ENCODE data around the gene MAGEA10.
"Not testable (repeated sequence)": the region's sequence is repeated elsewhere in the genome, so short reads cannot be mapped to it uniquely, and the experiment has no call there.

The MAGEA10 gene

GRCh38 chrX:152138388-152138784 is at the start of gene MAGEA10:
MAGEA10 (minus strand) TSS chrX:152138577; CDS start chrX:152135620, 2,957 bp downstream.
- DNase-seq: no peak

- DNase-seq: no peak
Measured at GRCh38 chrX:152177497-152178269, 39.3 kb upstream of the MAGEA10 start.

GRCh38 chrX:152177052-152177451 is 38.7 kb upstream of the MAGEA10 start:
- DNase-seq: no peak

GRCh38 chrX:152175892-152176291 is 37.5 kb upstream of the MAGEA10 start:
- DNase-seq: not testable (repeated sequence)

- not testable (repeated sequence) for DNase-seq
Measured at GRCh38 chrX:152173923-152174322, 35.5 kb upstream of the MAGEA10 start.

GRCh38 chrX:152170621-152171020 is 32.2 kb upstream of the MAGEA10 start:
- no peak for DNase-seq

- no peak for DNase-seq
Measured at GRCh38 chrX:152165033-152165743, 26.8 kb upstream of the MAGEA10 start.

GRCh38 chrX:152157042-152157441 is 18.7 kb upstream of the MAGEA10 start:
- DNase-seq: no peak

- no peak for DNase-seq
Measured at GRCh38 chrX:152155766-152156310, 17.5 kb upstream of the MAGEA10 start.

- no peak for DNase-seq
Measured at GRCh38 chrX:152154050-152154449, 15.7 kb upstream of the MAGEA10 start.

- DNase-seq: no peak
Measured at GRCh38 chrX:152151256-152151655, 12.9 kb upstream of the MAGEA10 start.

- no peak for DNase-seq
Measured at GRCh38 chrX:152149648-152150047, 11.3 kb upstream of the MAGEA10 start.

GRCh38 chrX:152139589-152139988 is 1.2 kb upstream of the MAGEA10 start:
- no peak for DNase-seq

- DNase-seq: no peak
Measured at GRCh38 chrX:152137771-152138387, 498 bp downstream of the MAGEA10 start.

GRCh38 chrX:152136312-152136711 is 2.1 kb downstream of the MAGEA10 start:
- DNase-seq: no peak

- DNase-seq: no peak
Measured at GRCh38 chrX:152131525-152131924, 6.9 kb downstream of the MAGEA10 start.

- DNase-seq: not testable (repeated sequence)
Measured at GRCh38 chrX:152129069-152129844, 9.1 kb downstream of the MAGEA10 start.

GRCh38 chrX:152117305-152117704 is 21.1 kb downstream of the MAGEA10 start:
- no peak for DNase-seq

GRCh38 chrX:152108527-152108926 is 29.9 kb downstream of the MAGEA10 start:
- no peak for DNase-seq

GRCh38 chrX:152103866-152104265 is 34.5 kb downstream of the MAGEA10 start:
- DNase-seq: no peak

- no peak for DNase-seq
Measured at GRCh38 chrX:152086141-152086540, 52.2 kb downstream of the MAGEA10 start.

Measured in hematopoietic multipotent progenitor cell treated with erythropoietin and hydrocortisone succinate and interleukin-3 and kit ligand, for 8 days (in vitro differentiated cells).